Measurements from ENCODE around the gene DLG2. TPM values are rescaled to one million over a fixed set of nuclear protein-coding genes. Genes with fewer than 3 reads are reported as not detected.

The DLG2 gene
- total and polyA plus RNA-seq, 2 donors (not counting 3 experiments of a cell fraction or from before 2014, with no cell fraction given), result 0.15 to 1.1 TPM

DNA sequence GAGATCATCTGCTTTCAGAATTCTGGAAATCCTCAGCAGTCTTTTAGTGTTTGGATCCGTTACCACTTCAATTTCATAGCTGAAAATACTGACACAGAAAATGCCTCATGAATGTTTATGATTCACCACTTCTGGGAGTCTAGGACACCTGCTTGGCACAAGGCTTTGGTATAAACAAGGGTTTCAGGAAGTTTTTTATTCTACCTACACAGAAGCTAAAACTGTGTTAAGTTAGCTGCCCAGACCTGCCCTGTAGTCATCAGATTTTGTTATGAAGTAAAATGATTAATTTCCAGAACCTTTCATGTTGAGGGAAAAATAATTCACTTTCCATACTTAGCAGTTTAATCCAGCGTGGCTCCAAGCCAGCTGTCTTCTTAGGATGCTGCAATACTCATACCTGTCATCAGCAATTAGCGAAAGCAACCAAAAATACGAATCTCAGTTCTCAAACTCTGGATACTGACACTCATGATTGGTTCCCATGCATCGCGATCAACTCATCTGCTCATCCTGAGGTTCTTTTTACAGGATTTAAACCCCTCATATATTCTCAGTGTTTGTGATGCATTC is 1882.4 kb downstream of the DLG2 start:
- no TSS peak for BruUV-seq (replicated peaks)
- DNase-seq (ENCODE audit: low read depth, low spot score), result no peak
- no peak overlapping the region for H3K9ac ChIP-seq (replicated peaks; ENCODE audit: extremely low read depth, insufficient read depth, low read length)
- intact Hi-C loops (cut with micrococcal nuclease) (no loop called here), dilution Hi-C loops (cut with MboI; ENCODE audit: extremely low pct_ligation_motif_present, low sequenced_read_pairs) (no loop called here)
- H3K4me1 ChIP-seq (ENCODE audit: control insufficient read depth, extremely low read depth, insufficient read depth, low read length), result no peaks in the 10 kb centered on the region
- POLR2A ChIA-PET, result no interaction called here
- H3K9me3 ChIP-seq (replicated peaks; ENCODE audit: control insufficient read depth, insufficient read depth, low read length), result no peaks in the 10 kb centered on the region
- no peaks in the 10 kb centered on the region for H3K79me2 ChIP-seq (ENCODE audit: control insufficient read depth, insufficient read depth, low read length)
- no peaks in the 10 kb centered on the region for H3K9me1 ChIP-seq (replicated peaks; ENCODE audit: control insufficient read depth, extremely low read depth, insufficient read depth, low read length)
- CTCF ChIA-PET, result no interaction called here
- no peaks in the 10 kb centered on the region for H4K20me1 ChIP-seq (replicated peaks; ENCODE audit: control insufficient read depth, extremely low read depth, insufficient read depth, low read length)
- H3K27ac ChIP-seq (ENCODE audit: insufficient read depth, low read depth, low read length), result no peak overlapping the region
- H3K27me3 ChIP-seq (ENCODE audit: control insufficient read depth in 2 of 2, insufficient read depth in 2 of 2, low read length in 2 of 2), result no peaks in the 10 kb centered on the region
- no peak for FAIRE-seq
- H3K4me3 ChIP-seq (replicated peaks in 1 of 3; ENCODE audit: insufficient read depth in 1 of 3, low read depth in 1 of 3, low read length in 3 of 3), result no peak overlapping the region
- TF ChIP-seq MYC (IDR thresholded peaks at IDR 0.05; ENCODE audit: low read depth, low read length) (no peak), FOS (IDR thresholded peaks at IDR 0.05; ENCODE audit: borderline replicate concordance, insufficient read depth, low read length) (no peak), JUN (IDR thresholded peaks at IDR 0.05; ENCODE audit: borderline replicate concordance, insufficient read depth, insufficient read length, low read depth) (no peak), GATA2 (IDR thresholded peaks at IDR 0.05; ENCODE audit: insufficient read depth, insufficient read length, low read depth, low read length) (no peak), EZH2 (IDR thresholded peaks at IDR 0.05; ENCODE audit: borderline replicate concordance, low read depth, low read length, severe bottlenecking) (no peak)
- TF ChIP-seq, protein P1, sequence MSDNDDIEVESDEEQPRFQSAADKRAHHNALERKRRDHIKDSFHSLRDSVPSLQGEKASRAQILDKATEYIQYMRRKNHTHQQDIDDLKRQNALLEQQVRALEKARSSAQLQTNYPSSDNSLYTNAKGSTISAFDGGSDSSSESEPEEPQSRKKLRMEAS (IDR thresholded peaks at IDR 0.05; ENCODE audit: insufficient read depth, insufficient read length), result no peak
- TF ChIP-seq, protein P2, sequence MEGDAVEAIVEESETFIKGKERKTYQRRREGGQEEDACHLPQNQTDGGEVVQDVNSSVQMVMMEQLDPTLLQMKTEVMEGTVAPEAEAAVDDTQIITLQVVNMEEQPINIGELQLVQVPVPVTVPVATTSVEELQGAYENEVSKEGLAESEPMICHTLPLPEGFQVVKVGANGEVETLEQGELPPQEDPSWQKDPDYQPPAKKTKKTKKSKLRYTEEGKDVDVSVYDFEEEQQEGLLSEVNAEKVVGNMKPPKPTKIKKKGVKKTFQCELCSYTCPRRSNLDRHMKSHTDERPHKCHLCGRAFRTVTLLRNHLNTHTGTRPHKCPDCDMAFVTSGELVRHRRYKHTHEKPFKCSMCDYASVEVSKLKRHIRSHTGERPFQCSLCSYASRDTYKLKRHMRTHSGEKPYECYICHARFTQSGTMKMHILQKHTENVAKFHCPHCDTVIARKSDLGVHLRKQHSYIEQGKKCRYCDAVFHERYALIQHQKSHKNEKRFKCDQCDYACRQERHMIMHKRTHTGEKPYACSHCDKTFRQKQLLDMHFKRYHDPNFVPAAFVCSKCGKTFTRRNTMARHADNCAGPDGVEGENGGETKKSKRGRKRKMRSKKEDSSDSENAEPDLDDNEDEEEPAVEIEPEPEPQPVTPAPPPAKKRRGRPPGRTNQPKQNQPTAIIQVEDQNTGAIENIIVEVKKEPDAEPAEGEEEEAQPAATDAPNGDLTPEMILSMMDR (IDR thresholded peaks at IDR 0.05; ENCODE audit: extremely low read depth in 1 of 2, insufficient read depth in 1 of 2, low read depth in 1 of 2, low read length in 2 of 2), result no peak
- no peak overlapping the region for H2AFZ ChIP-seq (ENCODE audit: low read depth, low read length)
- H3K4me2 ChIP-seq (ENCODE audit: insufficient read depth, low read length), result no peak overlapping the region
- H3K36me3 ChIP-seq (ENCODE audit: control insufficient read depth in 2 of 2, extremely low read depth in 1 of 2, insufficient read depth in 2 of 2, low read length in 2 of 2), result no peaks in the 10 kb centered on the region
